ENCODE data around the gene MED15.
A peak's percentile ranks its signal among the peaks of the same experiment; 100 is the strongest.

- TF ChIP-seq CTCF (IDR thresholded peaks at IDR 0.05 in 8 of 11, conservative IDR thresholded peaks at IDR 0.05 in 3 of 11) (no peak), POLR2A (IDR thresholded peaks at IDR 0.05) (no peak), POLR2AphosphoS5 (IDR thresholded peaks at IDR 0.05) (peak in 2 of 3 donors; percentile 10 to 39)
These were observed 23.2 kb downstream of the MED15 start for GRCh38 chr22:20530368-20531153.
